GM23338 (cell line): Measurements from ENCODE around the gene PCBP3.

ENCODE experiments used
- CREB1 ChIP-seq: fragments of 250-450 bp; sonication (Bioruptor Pico); IDR thresholded peaks from 2 replicates; pipeline ENCODE4 v1.5.0; 2020; ENCODE audit warnings: low read depth, mild to moderate bottlenecking, moderate library complexity
- EZH2 ChIP-seq: fragments of 200-600 bp; sonication (generic); IDR thresholded peaks from one replicate; pipeline ENCODE4 v1.8.0; 2017; ENCODE audit warnings: antibody characterized with exemption, mild to moderate bottlenecking, low read depth; ENCODE audit not compliant: unreplicated experiment
- EZH2phosphoT487 ChIP-seq: fragments of 200-600 bp; sonication (generic); IDR thresholded peaks from one replicate; pipeline ENCODE4 v1.8.1; 2018; ENCODE audit warnings: antibody characterized with exemption; ENCODE audit not compliant: unreplicated experiment
- JUNB ChIP-seq: IDR thresholded peaks from one replicate; pipeline ENCODE4 v1.6.1; 2016; ENCODE audit warnings: antibody characterized with exemption; ENCODE audit not compliant: unreplicated experiment
- NANOG ChIP-seq: IDR thresholded peaks from 2 replicates; pipeline ENCODE4 v1.6.1; 2016; ENCODE audit warnings: antibody characterized with exemption, borderline replicate concordance
- POLR2AphosphoS5 ChIP-seq: IDR thresholded peaks from 2 replicates; pipeline ENCODE4 v1.6.1; 2016; ENCODE audit warnings: antibody characterized with exemption, low read depth
- STAT1 ChIP-seq: IDR thresholded peaks from one replicate; pipeline ENCODE4 v1.6.1; 2016; ENCODE audit warnings: antibody characterized with exemption; ENCODE audit not compliant: unreplicated experiment
- ZNF114 ChIP-seq: fragments of 250-450 bp; sonication (Bioruptor Pico); IDR thresholded peaks from 2 replicates; pipeline ENCODE4 v1.5.0; 2020; ENCODE audit warnings: mild to moderate bottlenecking, moderate library complexity
- ZNF331 ChIP-seq: fragments of 250-450 bp; sonication (Bioruptor Pico); IDR thresholded peaks from 2 replicates; pipeline ENCODE4 v1.5.0; 2020; ENCODE audit warnings: low read depth, mild to moderate bottlenecking, moderate library complexity
- TF ChIP-seq, protein P1 (sequence below), 2 experiments: fragments of 200-600 bp in 1 of 2; sonication (generic) in 1 of 2; conservative IDR thresholded peaks; 2 replicates each; pipeline versions ENCODE4 v1.5.1 to v1.6.1; 2016 to 2017; ENCODE audit warnings: antibody characterized with exemption in 2 of 2, low read depth in 2 of 2, mild to moderate bottlenecking in 2 of 2, moderate library complexity in 1 of 2
- TF ChIP-seq, protein P2 (sequence below): IDR thresholded peaks from one replicate; pipeline ENCODE4 v1.6.1; 2018; ENCODE audit warnings: antibody characterized with exemption; ENCODE audit not compliant: unreplicated experiment
- TF ChIP-seq, protein P3 (sequence below): IDR thresholded peaks from 2 replicates; pipeline ENCODE4 v1.6.1; 2016; ENCODE audit warnings: antibody characterized with exemption
- TF ChIP-seq, protein P4 (sequence below): fragments of 250-450 bp; sonication (Bioruptor Pico); IDR thresholded peaks from 2 replicates; pipeline ENCODE4 v1.5.0; 2020; ENCODE audit warnings: mild to moderate bottlenecking, moderate library complexity

DNA sequence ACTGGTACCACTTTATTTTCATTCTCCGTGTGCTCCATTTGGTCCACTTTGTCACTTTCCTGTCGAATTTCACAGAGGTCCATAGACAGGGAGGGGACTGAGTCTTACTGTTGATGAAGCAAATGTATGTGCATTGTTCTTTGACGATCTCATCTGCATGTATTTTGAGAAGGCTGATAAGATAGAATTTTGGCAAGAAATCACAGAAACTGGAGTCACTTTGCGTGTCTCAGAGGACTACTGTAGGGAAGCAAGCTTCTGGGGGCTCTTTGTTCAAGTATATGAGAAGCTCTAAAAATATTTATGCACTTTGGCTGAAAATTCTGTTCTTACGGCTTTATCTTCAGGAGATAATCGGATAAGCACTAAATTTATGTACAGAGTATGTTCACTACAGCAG, 78.1 kb downstream of the PCBP3 start:
- TF ChIP-seq, protein P1, sequence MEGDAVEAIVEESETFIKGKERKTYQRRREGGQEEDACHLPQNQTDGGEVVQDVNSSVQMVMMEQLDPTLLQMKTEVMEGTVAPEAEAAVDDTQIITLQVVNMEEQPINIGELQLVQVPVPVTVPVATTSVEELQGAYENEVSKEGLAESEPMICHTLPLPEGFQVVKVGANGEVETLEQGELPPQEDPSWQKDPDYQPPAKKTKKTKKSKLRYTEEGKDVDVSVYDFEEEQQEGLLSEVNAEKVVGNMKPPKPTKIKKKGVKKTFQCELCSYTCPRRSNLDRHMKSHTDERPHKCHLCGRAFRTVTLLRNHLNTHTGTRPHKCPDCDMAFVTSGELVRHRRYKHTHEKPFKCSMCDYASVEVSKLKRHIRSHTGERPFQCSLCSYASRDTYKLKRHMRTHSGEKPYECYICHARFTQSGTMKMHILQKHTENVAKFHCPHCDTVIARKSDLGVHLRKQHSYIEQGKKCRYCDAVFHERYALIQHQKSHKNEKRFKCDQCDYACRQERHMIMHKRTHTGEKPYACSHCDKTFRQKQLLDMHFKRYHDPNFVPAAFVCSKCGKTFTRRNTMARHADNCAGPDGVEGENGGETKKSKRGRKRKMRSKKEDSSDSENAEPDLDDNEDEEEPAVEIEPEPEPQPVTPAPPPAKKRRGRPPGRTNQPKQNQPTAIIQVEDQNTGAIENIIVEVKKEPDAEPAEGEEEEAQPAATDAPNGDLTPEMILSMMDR (conservative IDR thresholded peaks at IDR 0.05; ENCODE audit: low read depth in 2 of 2): no peak
- no peak for TF ChIP-seq JUNB
- no peak for TF ChIP-seq NANOG
- TF ChIP-seq, protein P2, sequence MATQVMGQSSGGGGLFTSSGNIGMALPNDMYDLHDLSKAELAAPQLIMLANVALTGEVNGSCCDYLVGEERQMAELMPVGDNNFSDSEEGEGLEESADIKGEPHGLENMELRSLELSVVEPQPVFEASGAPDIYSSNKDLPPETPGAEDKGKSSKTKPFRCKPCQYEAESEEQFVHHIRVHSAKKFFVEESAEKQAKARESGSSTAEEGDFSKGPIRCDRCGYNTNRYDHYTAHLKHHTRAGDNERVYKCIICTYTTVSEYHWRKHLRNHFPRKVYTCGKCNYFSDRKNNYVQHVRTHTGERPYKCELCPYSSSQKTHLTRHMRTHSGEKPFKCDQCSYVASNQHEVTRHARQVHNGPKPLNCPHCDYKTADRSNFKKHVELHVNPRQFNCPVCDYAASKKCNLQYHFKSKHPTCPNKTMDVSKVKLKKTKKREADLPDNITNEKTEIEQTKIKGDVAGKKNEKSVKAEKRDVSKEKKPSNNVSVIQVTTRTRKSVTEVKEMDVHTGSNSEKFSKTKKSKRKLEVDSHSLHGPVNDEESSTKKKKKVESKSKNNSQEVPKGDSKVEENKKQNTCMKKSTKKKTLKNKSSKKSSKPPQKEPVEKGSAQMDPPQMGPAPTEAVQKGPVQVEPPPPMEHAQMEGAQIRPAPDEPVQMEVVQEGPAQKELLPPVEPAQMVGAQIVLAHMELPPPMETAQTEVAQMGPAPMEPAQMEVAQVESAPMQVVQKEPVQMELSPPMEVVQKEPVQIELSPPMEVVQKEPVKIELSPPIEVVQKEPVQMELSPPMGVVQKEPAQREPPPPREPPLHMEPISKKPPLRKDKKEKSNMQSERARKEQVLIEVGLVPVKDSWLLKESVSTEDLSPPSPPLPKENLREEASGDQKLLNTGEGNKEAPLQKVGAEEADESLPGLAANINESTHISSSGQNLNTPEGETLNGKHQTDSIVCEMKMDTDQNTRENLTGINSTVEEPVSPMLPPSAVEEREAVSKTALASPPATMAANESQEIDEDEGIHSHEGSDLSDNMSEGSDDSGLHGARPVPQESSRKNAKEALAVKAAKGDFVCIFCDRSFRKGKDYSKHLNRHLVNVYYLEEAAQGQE: no peak
- TF ChIP-seq POLR2AphosphoS5: no peak
- no peak for TF ChIP-seq EZH2
- TF ChIP-seq, protein P3, sequence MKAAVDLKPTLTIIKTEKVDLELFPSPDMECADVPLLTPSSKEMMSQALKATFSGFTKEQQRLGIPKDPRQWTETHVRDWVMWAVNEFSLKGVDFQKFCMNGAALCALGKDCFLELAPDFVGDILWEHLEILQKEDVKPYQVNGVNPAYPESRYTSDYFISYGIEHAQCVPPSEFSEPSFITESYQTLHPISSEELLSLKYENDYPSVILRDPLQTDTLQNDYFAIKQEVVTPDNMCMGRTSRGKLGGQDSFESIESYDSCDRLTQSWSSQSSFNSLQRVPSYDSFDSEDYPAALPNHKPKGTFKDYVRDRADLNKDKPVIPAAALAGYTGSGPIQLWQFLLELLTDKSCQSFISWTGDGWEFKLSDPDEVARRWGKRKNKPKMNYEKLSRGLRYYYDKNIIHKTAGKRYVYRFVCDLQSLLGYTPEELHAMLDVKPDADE: no peak
- TF ChIP-seq ZNF331 (CRISPR knock-in tag): no peak
- no peak for TF ChIP-seq CREB1
- no peak for TF ChIP-seq EZH2phosphoT487
- TF ChIP-seq ZNF114: no peak
- no peak for TF ChIP-seq STAT1
- TF ChIP-seq, protein P4, sequence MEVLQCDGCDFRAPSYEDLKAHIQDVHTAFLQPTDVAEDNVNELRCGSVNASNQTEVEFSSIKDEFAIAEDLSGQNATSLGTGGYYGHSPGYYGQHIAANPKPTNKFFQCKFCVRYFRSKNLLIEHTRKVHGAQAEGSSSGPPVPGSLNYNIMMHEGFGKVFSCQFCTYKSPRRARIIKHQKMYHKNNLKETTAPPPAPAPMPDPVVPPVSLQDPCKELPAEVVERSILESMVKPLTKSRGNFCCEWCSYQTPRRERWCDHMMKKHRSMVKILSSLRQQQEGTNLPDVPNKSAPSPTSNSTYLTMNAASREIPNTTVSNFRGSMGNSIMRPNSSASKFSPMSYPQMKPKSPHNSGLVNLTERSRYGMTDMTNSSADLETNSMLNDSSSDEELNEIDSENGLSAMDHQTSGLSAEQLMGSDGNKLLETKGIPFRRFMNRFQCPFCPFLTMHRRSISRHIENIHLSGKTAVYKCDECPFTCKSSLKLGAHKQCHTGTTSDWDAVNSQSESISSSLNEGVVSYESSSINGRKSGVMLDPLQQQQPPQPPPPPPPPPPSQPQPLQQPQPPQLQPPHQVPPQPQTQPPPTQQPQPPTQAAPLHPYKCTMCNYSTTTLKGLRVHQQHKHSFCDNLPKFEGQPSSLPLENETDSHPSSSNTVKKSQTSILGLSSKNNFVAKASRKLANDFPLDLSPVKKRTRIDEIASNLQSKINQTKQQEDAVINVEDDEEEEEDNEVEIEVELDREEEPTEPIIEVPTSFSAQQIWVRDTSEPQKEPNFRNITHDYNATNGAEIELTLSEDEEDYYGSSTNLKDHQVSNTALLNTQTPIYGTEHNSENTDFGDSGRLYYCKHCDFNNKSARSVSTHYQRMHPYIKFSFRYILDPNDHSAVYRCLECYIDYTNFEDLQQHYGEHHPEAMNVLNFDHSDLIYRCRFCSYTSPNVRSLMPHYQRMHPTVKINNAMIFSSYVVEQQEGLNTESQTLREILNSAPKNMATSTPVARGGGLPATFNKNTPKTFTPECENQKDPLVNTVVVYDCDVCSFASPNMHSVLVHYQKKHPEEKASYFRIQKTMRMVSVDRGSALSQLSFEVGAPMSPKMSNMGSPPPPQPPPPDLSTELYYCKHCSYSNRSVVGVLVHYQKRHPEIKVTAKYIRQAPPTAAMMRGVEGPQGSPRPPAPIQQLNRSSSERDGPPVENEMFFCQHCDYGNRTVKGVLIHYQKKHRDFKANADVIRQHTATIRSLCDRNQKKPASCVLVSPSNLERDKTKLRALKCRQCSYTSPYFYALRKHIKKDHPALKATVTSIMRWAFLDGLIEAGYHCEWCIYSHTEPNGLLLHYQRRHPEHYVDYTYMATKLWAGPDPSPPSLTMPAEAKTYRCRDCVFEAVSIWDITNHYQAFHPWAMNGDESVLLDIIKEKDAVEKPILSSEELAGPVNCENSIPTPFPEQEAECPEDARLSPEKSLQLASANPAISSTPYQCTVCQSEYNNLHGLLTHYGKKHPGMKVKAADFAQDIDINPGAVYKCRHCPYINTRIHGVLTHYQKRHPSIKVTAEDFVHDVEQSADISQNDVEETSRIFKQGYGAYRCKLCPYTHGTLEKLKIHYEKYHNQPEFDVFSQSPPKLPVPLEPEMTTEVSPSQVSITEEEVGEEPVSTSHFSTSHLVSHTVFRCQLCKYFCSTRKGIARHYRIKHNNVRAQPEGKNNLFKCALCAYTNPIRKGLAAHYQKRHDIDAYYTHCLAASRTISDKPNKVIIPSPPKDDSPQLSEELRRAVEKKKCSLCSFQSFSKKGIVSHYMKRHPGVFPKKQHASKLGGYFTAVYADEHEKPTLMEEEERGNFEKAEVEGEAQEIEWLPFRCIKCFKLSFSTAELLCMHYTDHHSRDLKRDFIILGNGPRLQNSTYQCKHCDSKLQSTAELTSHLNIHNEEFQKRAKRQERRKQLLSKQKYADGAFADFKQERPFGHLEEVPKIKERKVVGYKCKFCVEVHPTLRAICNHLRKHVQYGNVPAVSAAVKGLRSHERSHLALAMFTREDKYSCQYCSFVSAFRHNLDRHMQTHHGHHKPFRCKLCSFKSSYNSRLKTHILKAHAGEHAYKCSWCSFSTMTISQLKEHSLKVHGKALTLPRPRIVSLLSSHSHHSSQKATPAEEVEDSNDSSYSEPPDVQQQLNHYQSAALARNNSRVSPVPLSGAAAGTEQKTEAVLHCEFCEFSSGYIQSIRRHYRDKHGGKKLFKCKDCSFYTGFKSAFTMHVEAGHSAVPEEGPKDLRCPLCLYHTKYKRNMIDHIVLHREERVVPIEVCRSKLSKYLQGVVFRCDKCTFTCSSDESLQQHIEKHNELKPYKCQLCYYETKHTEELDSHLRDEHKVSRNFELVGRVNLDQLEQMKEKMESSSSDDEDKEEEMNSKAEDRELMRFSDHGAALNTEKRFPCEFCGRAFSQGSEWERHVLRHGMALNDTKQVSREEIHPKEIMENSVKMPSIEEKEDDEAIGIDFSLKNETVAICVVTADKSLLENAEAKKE: no peak
